ENCODE measurements around the gene ETV7. TPM values are rescaled to one million over a fixed set of nuclear protein-coding genes. Genes with fewer than 3 reads are reported as not detected.
"Not testable (repeated sequence)": the region's sequence is repeated elsewhere in the genome, so short reads cannot be mapped to it uniquely, and the experiment has no call there.

Gene ETV7
- total RNA-seq, 6 experiments from 2014 or later = 0.20 to 0.32 (median 0.24) TPM; not detected in 2

- no peak overlapping the region for H3K27ac Mint-ChIP-seq
- peaks cover 12% of the 10 kb centered on the region for H3K4me1 Mint-ChIP-seq (ENCODE audit: low read depth)
- peaks cover 43% of the 10 kb centered on the region for H3K27me3 Mint-ChIP-seq (ENCODE audit: insufficient read depth)
- no peaks in the 10 kb centered on the region for H3K36me3 Mint-ChIP-seq (ENCODE audit: low read depth)
- H3K9me3 Mint-ChIP-seq = no peaks in the 10 kb centered on the region
- peak; percentile 39 for DNase-seq
- peak; percentile 97 for TF ChIP-seq CTCF (IDR thresholded peaks at IDR 0.05)
- peak overlapping the region; percentile 82 for H3K4me3 Mint-ChIP-seq
Measured at GRCh38 chr6:36340618-36341454, 46.6 kb downstream of the ETV7 start.

- no peak for TF ChIP-seq CTCF (IDR thresholded peaks at IDR 0.05)
- DNase-seq = no peak
- no peaks in the 10 kb centered on the region for H3K9me3 Mint-ChIP-seq
- H3K36me3 Mint-ChIP-seq (ENCODE audit: low read depth) = no peaks in the 10 kb centered on the region
- peaks cover 12% of the 10 kb centered on the region for H3K4me1 Mint-ChIP-seq (ENCODE audit: low read depth)
- no peak overlapping the region for H3K27ac Mint-ChIP-seq
- H3K4me3 Mint-ChIP-seq = no peak overlapping the region
- H3K27me3 Mint-ChIP-seq (ENCODE audit: insufficient read depth) = peaks cover 48% of the 10 kb centered on the region
Measured at GRCh38 chr6:36340306-36340617, 47.2 kb downstream of the ETV7 start.

GRCh38 chr6:36339146-36339545 lies 48.3 kb downstream of the ETV7 start:
- TF ChIP-seq CTCF (IDR thresholded peaks at IDR 0.05) = no peak

GRCh38 chr6:36338223-36338622 lies 49.2 kb downstream of the ETV7 start:
- peaks cover 23% of the 10 kb centered on the region for H3K4me1 Mint-ChIP-seq (ENCODE audit: low read depth)
- peaks cover 67% of the 10 kb centered on the region for H3K27me3 Mint-ChIP-seq (ENCODE audit: insufficient read depth)
- not testable (repeated sequence) for H3K27ac Mint-ChIP-seq; DNase-seq; H3K36me3 Mint-ChIP-seq (ENCODE audit: low read depth); H3K4me3 Mint-ChIP-seq; H3K9me3 Mint-ChIP-seq

More at GRCh38 chr6:36339146-36339545, 48.3 kb downstream of the ETV7 start:
- H3K9me3 Mint-ChIP-seq = no peaks in the 10 kb centered on the region
- no peak overlapping the region for H3K4me3 Mint-ChIP-seq
- no peak for DNase-seq
- H3K36me3 Mint-ChIP-seq (ENCODE audit: low read depth) = no peaks in the 10 kb centered on the region
- H3K4me1 Mint-ChIP-seq (ENCODE audit: low read depth) = peaks cover 20% of the 10 kb centered on the region
- peaks cover 60% of the 10 kb centered on the region for H3K27me3 Mint-ChIP-seq (ENCODE audit: insufficient read depth)
- H3K27ac Mint-ChIP-seq = no peak overlapping the region

- no peaks in the 10 kb centered on the region for H3K36me3 Mint-ChIP-seq (ENCODE audit: low read depth)
- no peak overlapping the region for H3K27ac Mint-ChIP-seq
- TF ChIP-seq CTCF (IDR thresholded peaks at IDR 0.05) = no peak
- H3K9me3 Mint-ChIP-seq = no peaks in the 10 kb centered on the region
- H3K4me3 Mint-ChIP-seq = no peak overlapping the region
- no peak for DNase-seq
- H3K27me3 Mint-ChIP-seq (ENCODE audit: insufficient read depth) = peaks cover 71% of the 10 kb centered on the region
- peaks cover 23% of the 10 kb centered on the region for H3K4me1 Mint-ChIP-seq (ENCODE audit: low read depth)
Measured at GRCh38 chr6:36337814-36338213, 49.7 kb downstream of the ETV7 start.

- Mint-ChIP-seq H3K4me3 (no peak within 1 kb of the TSS), H3K27me3 (ENCODE audit: insufficient read depth) (peaks cover 74% of the 10 kb centered on the region), H3K27ac (no peak within 1 kb of the TSS), H3K36me3 (ENCODE audit: low read depth) (no peaks in the 10 kb centered on the region), H3K9me3 (no peaks in the 10 kb centered on the region), H3K4me1 (ENCODE audit: low read depth) (peaks cover 23% of the 10 kb centered on the region)
- no peak for DNase-seq
- TF ChIP-seq CTCF (IDR thresholded peaks at IDR 0.05) = no peak
Measured at GRCh38 chr6:36336779-36337241, 50.7 kb downstream of the ETV7 start, which contains the start of gene BNIP5. Gene BNIP5, minus strand, starts transcription at chr6:36336888. Its CDS starts 6,198 bp downstream, at chr6:36330690.
